Prostate gland (tissue), 2 donors: Measurements from ENCODE around the gene SKIC8. TPM values are rescaled to one million over a fixed set of nuclear protein-coding genes. Genes with fewer than 3 reads are reported as not detected.

Source experiments
- DNase-seq: peaks from one replicate; pipeline ENCODE4 v3.0.0-alpha.2; 2019; ENCODE audit warnings: low spot score
- H3K27ac ChIP-seq, 2 donors: fragments of 200-600 bp; sonication (generic); 2 replicates each; pipeline ENCODE4 v1.5.1; 2017 to 2019
- H3K27me3 ChIP-seq: fragments of 200-600 bp; sonication (generic); replicated peaks from 2 replicates; pipeline ENCODE4 v1.5.1; 2019; ENCODE audit not compliant: insufficient read depth
- H3K36me3 ChIP-seq, 2 donors: fragments of 200-600 bp; sonication (generic); 1 replicate in 1 of 2; 2 replicates in 1 of 2; pipeline versions ENCODE4 v1.5.1 to v1.8.1; 2017 to 2019
- H3K4me1 ChIP-seq: fragments of 200-600 bp; sonication (generic); replicated peaks from 2 replicates; pipeline ENCODE4 v1.5.1; 2019
- H3K4me3 ChIP-seq, 2 donors: fragments of 200-600 bp; sonication (generic); 2 replicates each; pipeline ENCODE4 v1.5.1; 2017 to 2019
- H3K9me3 ChIP-seq: fragments of 200-600 bp; sonication (generic); 2 replicates; pipeline ENCODE4 v1.5.1; 2017
- POLR2A ChIP-seq: fragments of 450-650 bp; IDR thresholded peaks from one replicate; pipeline ENCODE4 v1.6.1; 2016; ENCODE audit warnings: antibody characterized with exemption, mild to moderate bottlenecking
- POLR2AphosphoS5 ChIP-seq: sonication (generic); formaldehyde crosslinking; IDR thresholded peaks from one replicate; pipeline ENCODE4 v1.6.1; 2017; ENCODE audit warnings: antibody characterized with exemption
- WGBS: methylation state at CpG from one replicate; pipeline ENCODE4 v1.1.5; 2018; 5-methylcytosine and 5-hydroxymethylcytosine counted together
- intact Hi-C: fragments of 100-400 bp; cut with DNase I; formaldehyde crosslinking; loops from one replicate; pipeline ENCODE4 v1.14.2; 2022
- total RNA-seq, 2 donors: library from RNA; depleted of rRNA; stranded (reverse); fragments of >200 nt; gene quantifications; one replicate each; pipeline ENCODE4 v1.1.0, GENCODE V29; 2016
- TF ChIP-seq, protein P1 (sequence below), 4 experiments: fragments of 200-600 bp in 2 of 4; fragments of 450-650 bp in 2 of 4; sonication (generic) in 2 of 4; IDR thresholded peaks; 1 replicate in 3 of 4; 2 replicates in 1 of 4; pipeline ENCODE4 v1.5.1; 2016 to 2019; ENCODE audit warnings: antibody characterized with exemption in 4 of 4, mild to moderate bottlenecking in 2 of 4, moderate library complexity in 2 of 4

SKIC8 gene
- total RNA-seq, 2 donors from 2014 or later = 58.1 to 109 TPM

DNA sequence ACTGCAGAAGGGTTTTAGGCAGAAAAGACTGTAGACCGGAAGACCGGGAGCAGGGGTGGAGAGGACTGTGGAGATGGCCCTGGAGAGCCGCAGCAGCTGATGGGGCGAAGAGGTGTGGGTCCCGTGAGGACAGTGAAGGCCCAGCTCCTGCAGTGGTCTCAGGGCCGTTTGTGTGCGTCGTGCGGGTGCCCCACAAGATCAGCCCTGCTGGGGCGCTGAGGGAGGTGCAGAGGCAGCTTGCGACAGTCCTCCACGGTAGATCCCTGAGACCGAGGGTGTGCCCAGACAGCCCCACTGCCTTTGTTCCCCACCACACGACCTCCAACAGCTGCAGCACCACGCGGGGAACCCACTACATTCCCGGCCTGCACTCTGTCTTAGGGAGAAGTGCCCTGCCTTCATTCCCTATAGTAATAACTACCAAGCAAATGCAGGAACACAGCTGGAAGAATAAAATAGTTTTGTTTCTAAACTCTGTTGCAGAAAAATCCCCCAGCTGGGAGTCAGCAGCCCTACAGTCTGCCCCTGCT lies 21.7 kb upstream of the SKIC8 start:
- Histone ChIP-seq H3K4me3 (no peak overlapping the region), H3K4me1 (no peaks in the 10 kb centered on the region), H3K36me3 (no peaks in the 10 kb centered on the region), H3K27ac (no peak overlapping the region), H3K27me3 (no peaks in the 10 kb centered on the region), H3K9me3 (no peaks in the 10 kb centered on the region)
- intact Hi-C loops = no loop called here
- no peak for DNase-seq
- no peak for TF ChIP-seq POLR2A
- TF ChIP-seq, protein P1, sequence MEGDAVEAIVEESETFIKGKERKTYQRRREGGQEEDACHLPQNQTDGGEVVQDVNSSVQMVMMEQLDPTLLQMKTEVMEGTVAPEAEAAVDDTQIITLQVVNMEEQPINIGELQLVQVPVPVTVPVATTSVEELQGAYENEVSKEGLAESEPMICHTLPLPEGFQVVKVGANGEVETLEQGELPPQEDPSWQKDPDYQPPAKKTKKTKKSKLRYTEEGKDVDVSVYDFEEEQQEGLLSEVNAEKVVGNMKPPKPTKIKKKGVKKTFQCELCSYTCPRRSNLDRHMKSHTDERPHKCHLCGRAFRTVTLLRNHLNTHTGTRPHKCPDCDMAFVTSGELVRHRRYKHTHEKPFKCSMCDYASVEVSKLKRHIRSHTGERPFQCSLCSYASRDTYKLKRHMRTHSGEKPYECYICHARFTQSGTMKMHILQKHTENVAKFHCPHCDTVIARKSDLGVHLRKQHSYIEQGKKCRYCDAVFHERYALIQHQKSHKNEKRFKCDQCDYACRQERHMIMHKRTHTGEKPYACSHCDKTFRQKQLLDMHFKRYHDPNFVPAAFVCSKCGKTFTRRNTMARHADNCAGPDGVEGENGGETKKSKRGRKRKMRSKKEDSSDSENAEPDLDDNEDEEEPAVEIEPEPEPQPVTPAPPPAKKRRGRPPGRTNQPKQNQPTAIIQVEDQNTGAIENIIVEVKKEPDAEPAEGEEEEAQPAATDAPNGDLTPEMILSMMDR (IDR thresholded peaks at IDR 0.05) = no peak
- no peak for TF ChIP-seq POLR2AphosphoS5
- 79% methylated on average over 10 of the region's 17 CpGs for WGBS

DNA sequence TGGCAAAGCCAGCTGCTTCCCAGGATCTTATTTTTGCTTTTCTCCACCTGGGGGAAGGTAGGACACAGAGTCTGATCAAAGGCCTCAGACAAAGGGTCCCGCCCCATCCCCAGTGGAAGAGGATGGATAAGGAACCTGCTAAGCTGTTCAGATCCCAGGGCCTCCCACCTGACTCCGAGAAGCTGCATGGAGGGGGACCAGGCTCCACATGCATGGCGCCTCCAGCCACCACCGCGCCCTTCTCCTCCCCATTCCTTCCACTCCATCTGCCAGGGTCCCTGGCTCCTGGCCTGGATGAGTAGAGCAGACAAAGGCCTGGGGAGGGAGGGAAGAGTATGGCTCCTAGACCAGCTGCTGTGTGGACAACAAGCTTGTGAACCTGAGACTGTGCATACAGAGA lies 20.8 kb upstream of the SKIC8 start:
- Histone ChIP-seq H3K4me3 (no peak overlapping the region), H3K36me3 (no peaks in the 10 kb centered on the region), H3K27me3 (no peaks in the 10 kb centered on the region), H3K9me3 (no peaks in the 10 kb centered on the region), H3K27ac (no peak overlapping the region), H3K4me1 (no peaks in the 10 kb centered on the region)
- DNase-seq = no peak
- TF ChIP-seq, protein P1 (IDR thresholded peaks at IDR 0.05) = no peak
- no peak for TF ChIP-seq POLR2A
- no peak for TF ChIP-seq POLR2AphosphoS5
- WGBS = 93% methylated on average over 5 of the region's 5 CpGs
- intact Hi-C loops = no loop called here

DNA sequence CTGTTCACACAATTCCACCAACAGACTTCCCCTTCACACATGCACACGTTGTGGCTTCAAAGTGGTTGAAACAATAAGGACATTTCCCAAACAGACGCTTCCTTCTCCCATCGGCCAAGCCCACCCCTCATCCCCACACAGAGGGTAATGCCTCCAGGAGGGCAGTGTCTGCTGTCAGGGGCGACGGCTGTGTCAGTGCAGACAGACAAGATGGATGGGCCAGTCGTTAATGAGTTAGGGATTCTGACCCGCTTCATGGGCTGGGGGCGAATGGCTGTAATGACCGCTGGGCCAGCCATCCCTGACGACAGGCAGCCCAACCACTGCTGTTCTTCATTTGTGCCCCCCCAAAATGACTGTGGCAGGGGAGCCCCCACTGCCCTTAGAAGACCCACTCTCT lies 20.2 kb upstream of the SKIC8 start:
- Histone ChIP-seq H3K27ac (no peak overlapping the region), H3K9me3 (no peaks in the 10 kb centered on the region), H3K4me3 (no peak overlapping the region), H3K4me1 (no peaks in the 10 kb centered on the region), H3K27me3 (no peaks in the 10 kb centered on the region), H3K36me3 (no peaks in the 10 kb centered on the region)
- TF ChIP-seq POLR2A (no peak), POLR2AphosphoS5 (no peak)
- TF ChIP-seq, protein P1 (IDR thresholded peaks at IDR 0.05) = no peak
- intact Hi-C loops = no loop called here
- 86% methylated on average over 10 of the region's 10 CpGs for WGBS
- no peak for DNase-seq

DNA sequence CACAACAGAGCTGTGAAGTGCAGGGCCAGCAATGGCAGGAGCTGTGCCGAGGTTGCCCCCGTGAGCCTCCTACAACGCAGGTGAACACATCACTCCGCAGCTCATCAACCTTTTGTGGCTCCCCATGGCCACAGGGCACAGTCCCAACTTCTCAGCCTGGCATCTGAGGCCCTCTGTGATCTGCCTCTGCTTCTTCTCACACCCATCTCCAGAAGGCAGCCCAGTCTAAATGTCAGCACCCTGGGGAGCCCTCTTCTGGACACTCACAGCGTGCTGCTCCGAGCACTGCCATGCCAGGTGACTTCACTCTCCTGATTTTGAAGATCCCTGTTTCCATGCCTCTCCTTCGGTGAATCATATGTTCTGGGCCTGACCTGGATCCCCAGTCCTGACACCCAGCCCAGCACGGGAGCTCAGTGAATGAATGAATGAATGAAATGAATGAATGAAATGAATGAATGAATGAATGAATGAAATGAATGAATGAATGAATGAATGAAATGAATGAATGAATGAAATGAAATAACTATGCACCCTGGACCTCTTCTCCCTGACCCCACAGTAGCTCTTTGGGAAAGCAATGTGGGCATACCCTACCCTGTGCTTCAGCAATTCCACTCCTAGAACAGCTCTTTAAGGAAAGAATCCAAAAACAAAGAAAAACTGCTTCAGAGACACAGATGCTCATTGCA lies 17.9 kb upstream of the SKIC8 start:
- Histone ChIP-seq H3K27ac (no peak overlapping the region), H3K36me3 (no peaks in the 10 kb centered on the region), H3K4me3 (no peak overlapping the region), H3K4me1 (no peaks in the 10 kb centered on the region), H3K9me3 (no peaks in the 10 kb centered on the region), H3K27me3 (no peaks in the 10 kb centered on the region)
- intact Hi-C loops = no loop called here
- WGBS = 68% methylated on average over 8 of the region's 8 CpGs
- DNase-seq = no peak
- TF ChIP-seq POLR2A (no peak), POLR2AphosphoS5 (no peak)
- TF ChIP-seq, protein P1 (IDR thresholded peaks at IDR 0.05) = no peak
